HepG2 (cell line): ENCODE data around the gene ENTPD7. TPM values are rescaled to one million over a fixed set of nuclear protein-coding genes. Genes with fewer than 3 reads are reported as not detected.
A peak's percentile ranks its signal among the peaks of the same experiment; 100 is the strongest.

ENCODE experiments used
- CENPT ChIP-seq: sonication (generic); formaldehyde crosslinking; IDR thresholded peaks from 2 replicates; pipeline ENCODE4 v1.8.0; 2022; ENCODE audit warnings: low read depth, mild to moderate bottlenecking, moderate library complexity, missing genetic modification reagents
- CENPX ChIP-seq: sonication (generic); formaldehyde crosslinking; IDR thresholded peaks from 2 replicates; pipeline ENCODE4 v1.9.0; 2021; ENCODE audit warnings: mild to moderate bottlenecking, missing genetic modification reagents, moderate library complexity
- FOXJ3 ChIP-seq: sonication (generic); formaldehyde crosslinking; IDR thresholded peaks from 2 replicates; pipeline ENCODE4 v1.4.0; 2020; ENCODE audit warnings: missing genetic modification reagents, mild to moderate bottlenecking, borderline replicate concordance
- GATAD2A ChIP-seq: IDR thresholded peaks from 2 replicates; pipeline ENCODE4 v1.6.1; 2016
- IRF2 ChIP-seq: IDR thresholded peaks from 2 replicates; pipeline ENCODE4 v1.6.1; 2018; ENCODE audit warnings: missing genetic modification reagents, missing compliant biosample characterization
- LCORL ChIP-seq, 2 experiments: fragments of 450-650 bp in 1 of 2; sonication (generic) in 1 of 2; formaldehyde crosslinking in 1 of 2; IDR thresholded peaks; 2 replicates each; pipeline versions ENCODE4 v1.5.0 to v1.6.1; 2017 to 2020; ENCODE audit warnings: antibody characterized with exemption in 1 of 2, missing genetic modification reagents in 1 of 2
- MAFK ChIP-seq, 2 experiments: IDR thresholded peaks in 1 of 2; conservative IDR thresholded peaks in 1 of 2; 2 replicates each; pipeline ENCODE4 v1.6.1; 2011; ENCODE audit warnings: improper control_type of control experiment in 2 of 2, low read length in 2 of 2
- SSRP1 ChIP-seq: IDR thresholded peaks from 2 replicates; pipeline ENCODE4 v1.6.1; 2016; ENCODE audit warnings: control low read depth
- ZFP37 ChIP-seq: sonication (generic); formaldehyde crosslinking; IDR thresholded peaks from 2 replicates; pipeline ENCODE4 v1.4.0; 2020; ENCODE audit warnings: missing genetic modification reagents, borderline replicate concordance
- ZFY ChIP-seq: sonication (generic); formaldehyde crosslinking; IDR thresholded peaks from 2 replicates; pipeline ENCODE4 v1.4.0; 2020; ENCODE audit warnings: missing genetic modification reagents
- ZNF101 ChIP-seq: sonication (generic); formaldehyde crosslinking; IDR thresholded peaks from 2 replicates; pipeline ENCODE4 v1.4.0; 2020; ENCODE audit warnings: mild to moderate bottlenecking, low read depth, missing genetic modification reagents, borderline replicate concordance
- ZNF160 ChIP-seq: sonication (generic); formaldehyde crosslinking; IDR thresholded peaks from 2 replicates; pipeline ENCODE4 v1.8.0; 2022; ENCODE audit warnings: mild to moderate bottlenecking, inconsistent platforms, missing genetic modification reagents
- ZNF17 ChIP-seq: sonication (generic); formaldehyde crosslinking; IDR thresholded peaks from 2 replicates; pipeline ENCODE4 v1.5.0; 2020; ENCODE audit warnings: mild to moderate bottlenecking, missing genetic modification reagents
- ZNF441 ChIP-seq: sonication (generic); formaldehyde crosslinking; IDR thresholded peaks from 2 replicates; pipeline ENCODE4 v1.7.0; 2021; ENCODE audit warnings: missing genetic modification reagents, borderline replicate concordance
- ZNF709 ChIP-seq: sonication (generic); formaldehyde crosslinking; IDR thresholded peaks from 2 replicates; pipeline ENCODE4 v1.5.0; 2020; ENCODE audit warnings: mild to moderate bottlenecking, missing genetic modification reagents
- ZNF749 ChIP-seq: sonication (generic); formaldehyde crosslinking; IDR thresholded peaks from 2 replicates; pipeline ENCODE4 v1.8.0; 2022; ENCODE audit warnings: mild to moderate bottlenecking, missing genetic modification reagents, moderate library complexity, borderline replicate concordance
- polyA plus RNA-seq, 8 experiments: library from polyadenylated mRNA; depleted of rRNA in 3 of 8; stranded (reverse) in 7 of 8; unstranded in 1 of 8; fragments of >200 nt; fragmentation: Illumina TruSeq in 4 of 8; extraction: Trizol in 4 of 8; gene quantifications; 2 replicates each; pipeline versions ENCODE4 v1.2.1 to v1.2.3, GENCODE V29; 2011 to 2016; ENCODE audit warnings: low read depth in 4 of 8, missing spikeins in 1 of 8, mixed read lengths in 1 of 8; ENCODE audit not compliant: insufficient read depth in 1 of 8
- total RNA-seq, 5 experiments: library from RNA; depleted of rRNA; stranded (reverse); fragments of >200 nt; fragmentation: Illumina TruSeq; extraction: Trizol; gene quantifications; 2 replicates each; pipeline ENCODE4 v1.2.3, GENCODE V29; 2016; ENCODE audit warnings: low read depth in 1 of 5
- TF ChIP-seq, protein P1 (sequence below): sonication (generic); formaldehyde crosslinking; IDR thresholded peaks from 2 replicates; pipeline ENCODE4; 2020; ENCODE audit warnings: missing genetic modification reagents, mild to moderate bottlenecking, borderline replicate concordance
- TF ChIP-seq, protein P2 (sequence below): sonication (generic); formaldehyde crosslinking; IDR thresholded peaks from 2 replicates; pipeline ENCODE4 v1.9.0; 2021; ENCODE audit warnings: mild to moderate bottlenecking, missing genetic modification reagents
- TF ChIP-seq, protein P3 (sequence below): sonication (generic); formaldehyde crosslinking; IDR thresholded peaks from 2 replicates; pipeline ENCODE4 v1.5.0; 2020; ENCODE audit warnings: missing genetic modification reagents

Gene ENTPD7
- total and polyA plus RNA-seq, 2 of the 13 experiments (the other 11 are each of a cell fraction or from before 2014, with no cell fraction given) = 7.6 to 36.5 TPM

DNA sequence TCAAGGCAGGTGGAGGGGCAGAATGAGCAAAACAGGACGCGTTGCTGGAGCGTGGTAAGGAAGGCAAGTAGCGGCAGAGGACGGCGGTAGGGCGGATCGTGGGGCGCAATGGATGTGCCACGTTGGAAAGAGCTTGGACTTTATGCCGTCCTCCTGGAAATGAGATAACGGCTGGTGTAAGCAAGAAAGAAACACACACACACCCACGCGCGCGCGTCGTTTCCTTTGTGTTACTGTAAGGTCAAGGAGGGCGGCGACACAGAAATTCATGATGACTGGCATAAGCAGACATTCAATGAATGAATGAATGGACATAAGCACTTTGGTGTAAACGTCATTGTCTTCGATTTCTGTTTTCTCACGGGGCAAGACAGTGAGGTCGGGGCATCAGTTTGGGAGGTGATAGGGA lies 683 bp upstream of the ENTPD7 start (continued):
- TF ChIP-seq ZNF441 (CRISPR knock-in tag) = no peak
- no peak for TF ChIP-seq SSRP1 (CRISPR knock-in tag)
- no peak for TF ChIP-seq ZFP37 (CRISPR knock-in tag)
- TF ChIP-seq, protein P1, sequence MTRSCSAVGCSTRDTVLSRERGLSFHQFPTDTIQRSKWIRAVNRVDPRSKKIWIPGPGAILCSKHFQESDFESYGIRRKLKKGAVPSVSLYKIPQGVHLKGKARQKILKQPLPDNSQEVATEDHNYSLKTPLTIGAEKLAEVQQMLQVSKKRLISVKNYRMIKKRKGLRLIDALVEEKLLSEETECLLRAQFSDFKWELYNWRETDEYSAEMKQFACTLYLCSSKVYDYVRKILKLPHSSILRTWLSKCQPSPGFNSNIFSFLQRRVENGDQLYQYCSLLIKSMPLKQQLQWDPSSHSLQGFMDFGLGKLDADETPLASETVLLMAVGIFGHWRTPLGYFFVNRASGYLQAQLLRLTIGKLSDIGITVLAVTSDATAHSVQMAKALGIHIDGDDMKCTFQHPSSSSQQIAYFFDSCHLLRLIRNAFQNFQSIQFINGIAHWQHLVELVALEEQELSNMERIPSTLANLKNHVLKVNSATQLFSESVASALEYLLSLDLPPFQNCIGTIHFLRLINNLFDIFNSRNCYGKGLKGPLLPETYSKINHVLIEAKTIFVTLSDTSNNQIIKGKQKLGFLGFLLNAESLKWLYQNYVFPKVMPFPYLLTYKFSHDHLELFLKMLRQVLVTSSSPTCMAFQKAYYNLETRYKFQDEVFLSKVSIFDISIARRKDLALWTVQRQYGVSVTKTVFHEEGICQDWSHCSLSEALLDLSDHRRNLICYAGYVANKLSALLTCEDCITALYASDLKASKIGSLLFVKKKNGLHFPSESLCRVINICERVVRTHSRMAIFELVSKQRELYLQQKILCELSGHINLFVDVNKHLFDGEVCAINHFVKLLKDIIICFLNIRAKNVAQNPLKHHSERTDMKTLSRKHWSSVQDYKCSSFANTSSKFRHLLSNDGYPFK (CRISPR knock-in tag) = no peak
- TF ChIP-seq GATAD2A = no peak
- TF ChIP-seq CENPX (CRISPR knock-in tag) = no peak
- TF ChIP-seq ZNF17 (CRISPR knock-in tag) = no peak
- no peak for TF ChIP-seq MAFK (conservative IDR thresholded peaks at IDR 0.05 in 1 of 2, IDR thresholded peaks at IDR 0.05 in 1 of 2; ENCODE audit: low read length in 2 of 2)
- TF ChIP-seq IRF2 = no peak
- TF ChIP-seq ZFY (CRISPR knock-in tag) = no peak
- TF ChIP-seq ZNF101 (CRISPR knock-in tag) = no peak
- 0 out of 2 replicates have a peak, but pooled peaks have one; percentile 65 for TF ChIP-seq CENPT (CRISPR knock-in tag)
- 0 out of 2 replicates have a peak, but pooled peaks have one; percentile 0 for TF ChIP-seq ZNF160
- TF ChIP-seq, protein P2, sequence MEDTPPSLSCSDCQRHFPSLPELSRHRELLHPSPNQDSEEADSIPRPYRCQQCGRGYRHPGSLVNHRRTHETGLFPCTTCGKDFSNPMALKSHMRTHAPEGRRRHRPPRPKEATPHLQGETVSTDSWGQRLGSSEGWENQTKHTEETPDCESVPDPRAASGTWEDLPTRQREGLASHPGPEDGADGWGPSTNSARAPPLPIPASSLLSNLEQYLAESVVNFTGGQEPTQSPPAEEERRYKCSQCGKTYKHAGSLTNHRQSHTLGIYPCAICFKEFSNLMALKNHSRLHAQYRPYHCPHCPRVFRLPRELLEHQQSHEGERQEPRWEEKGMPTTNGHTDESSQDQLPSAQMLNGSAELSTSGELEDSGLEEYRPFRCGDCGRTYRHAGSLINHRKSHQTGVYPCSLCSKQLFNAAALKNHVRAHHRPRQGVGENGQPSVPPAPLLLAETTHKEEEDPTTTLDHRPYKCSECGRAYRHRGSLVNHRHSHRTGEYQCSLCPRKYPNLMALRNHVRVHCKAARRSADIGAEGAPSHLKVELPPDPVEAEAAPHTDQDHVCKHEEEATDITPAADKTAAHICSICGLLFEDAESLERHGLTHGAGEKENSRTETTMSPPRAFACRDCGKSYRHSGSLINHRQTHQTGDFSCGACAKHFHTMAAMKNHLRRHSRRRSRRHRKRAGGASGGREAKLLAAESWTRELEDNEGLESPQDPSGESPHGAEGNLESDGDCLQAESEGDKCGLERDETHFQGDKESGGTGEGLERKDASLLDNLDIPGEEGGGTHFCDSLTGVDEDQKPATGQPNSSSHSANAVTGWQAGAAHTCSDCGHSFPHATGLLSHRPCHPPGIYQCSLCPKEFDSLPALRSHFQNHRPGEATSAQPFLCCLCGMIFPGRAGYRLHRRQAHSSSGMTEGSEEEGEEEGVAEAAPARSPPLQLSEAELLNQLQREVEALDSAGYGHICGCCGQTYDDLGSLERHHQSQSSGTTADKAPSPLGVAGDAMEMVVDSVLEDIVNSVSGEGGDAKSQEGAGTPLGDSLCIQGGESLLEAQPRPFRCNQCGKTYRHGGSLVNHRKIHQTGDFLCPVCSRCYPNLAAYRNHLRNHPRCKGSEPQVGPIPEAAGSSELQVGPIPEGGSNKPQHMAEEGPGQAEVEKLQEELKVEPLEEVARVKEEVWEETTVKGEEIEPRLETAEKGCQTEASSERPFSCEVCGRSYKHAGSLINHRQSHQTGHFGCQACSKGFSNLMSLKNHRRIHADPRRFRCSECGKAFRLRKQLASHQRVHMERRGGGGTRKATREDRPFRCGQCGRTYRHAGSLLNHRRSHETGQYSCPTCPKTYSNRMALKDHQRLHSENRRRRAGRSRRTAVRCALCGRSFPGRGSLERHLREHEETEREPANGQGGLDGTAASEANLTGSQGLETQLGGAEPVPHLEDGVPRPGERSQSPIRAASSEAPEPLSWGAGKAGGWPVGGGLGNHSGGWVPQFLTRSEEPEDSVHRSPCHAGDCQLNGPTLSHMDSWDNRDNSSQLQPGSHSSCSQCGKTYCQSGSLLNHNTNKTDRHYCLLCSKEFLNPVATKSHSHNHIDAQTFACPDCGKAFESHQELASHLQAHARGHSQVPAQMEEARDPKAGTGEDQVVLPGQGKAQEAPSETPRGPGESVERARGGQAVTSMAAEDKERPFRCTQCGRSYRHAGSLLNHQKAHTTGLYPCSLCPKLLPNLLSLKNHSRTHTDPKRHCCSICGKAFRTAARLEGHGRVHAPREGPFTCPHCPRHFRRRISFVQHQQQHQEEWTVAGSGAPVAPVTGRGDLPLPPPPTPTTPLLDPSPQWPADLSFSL (CRISPR knock-in tag) = 0 out of 2 replicates have a peak, but pooled peaks have one; percentile 35
- 0 out of 2 replicates have a peak, but pooled peaks have one; percentile 25 for TF ChIP-seq ZNF709
- TF ChIP-seq, protein P3, sequence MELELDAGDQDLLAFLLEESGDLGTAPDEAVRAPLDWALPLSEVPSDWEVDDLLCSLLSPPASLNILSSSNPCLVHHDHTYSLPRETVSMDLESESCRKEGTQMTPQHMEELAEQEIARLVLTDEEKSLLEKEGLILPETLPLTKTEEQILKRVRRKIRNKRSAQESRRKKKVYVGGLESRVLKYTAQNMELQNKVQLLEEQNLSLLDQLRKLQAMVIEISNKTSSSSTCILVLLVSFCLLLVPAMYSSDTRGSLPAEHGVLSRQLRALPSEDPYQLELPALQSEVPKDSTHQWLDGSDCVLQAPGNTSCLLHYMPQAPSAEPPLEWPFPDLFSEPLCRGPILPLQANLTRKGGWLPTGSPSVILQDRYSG (CRISPR knock-in tag) = no peak
- TF ChIP-seq FOXJ3 (CRISPR knock-in tag) = no peak
- peak; percentile 74; the same call in 1 of the 2 replicates for TF ChIP-seq ZNF749 (CRISPR knock-in tag)
- TF ChIP-seq LCORL (IDR thresholded peaks at IDR 0.05) = no peak
- no peak for TF ChIP-seq LCORL (CRISPR knock-in tag; IDR thresholded peaks at IDR 0.05)
